H1 (cell line): ENCODE data around the gene TRMT10B. TPM values are rescaled to one million over a fixed set of nuclear protein-coding genes. Genes with fewer than 3 reads are reported as not detected.
A peak's percentile ranks its signal among the peaks of the same experiment; 100 is the strongest.

Experiments
- CTCF ChIA-PET: fragments of 300-600 bp; sonication (Branson Sonifier 250); formaldehyde crosslinking; loops from one replicate; lab custom pipeline; 2021; ENCODE audit not compliant: partially characterized antibody; lab: Charles Lee
- POLR2A ChIA-PET: fragments of 300-600 bp; sonication (Branson Sonifier 250); formaldehyde crosslinking; loops from one replicate; lab custom pipeline; 2021; ENCODE audit warnings: inconsistent platforms; ENCODE audit not compliant: partially characterized antibody; lab: Charles Lee
- DNase-seq, 2 experiments: peaks; one replicate each; pipeline versions ENCODE4 v3.0.0 to v3.0.0-alpha.2; 2010 to 2022; ENCODE audit warnings: low spot score in 2 of 2, low read depth in 1 of 2, mixed read lengths in 1 of 2
- FAIRE-seq: peaks from 2 replicates; lab custom pipeline; 2011; peaks lifted over from hg19 to GRCh38; lab: Jason Lieb, UNC
- H2AFZ ChIP-seq: 2 replicates; pipeline ENCODE4 v1.8.1; 2012; ENCODE audit warnings: low read length, inconsistent platforms
- H2AK5ac ChIP-seq: 2 replicates; pipeline ENCODE4 v1.6.1; 2013; ENCODE audit warnings: low read depth, low read length
- H2BK120ac ChIP-seq: replicated peaks from 2 replicates; pipeline ENCODE3; 2013; ENCODE audit warnings: low read depth, low read length, inconsistent platforms
- H2BK12ac ChIP-seq: 2 replicates; pipeline ENCODE4 v1.6.1; 2013; ENCODE audit warnings: low read depth, low read length
- H2BK15ac ChIP-seq: 2 replicates; pipeline ENCODE4 v1.6.1; 2013; ENCODE audit warnings: low read length
- H2BK20ac ChIP-seq: 2 replicates; pipeline ENCODE4 v1.6.1; 2013; ENCODE audit warnings: low read length
- H2BK5ac ChIP-seq: 2 replicates; pipeline ENCODE4 v1.6.1; 2013; ENCODE audit warnings: low read depth, low read length
- H3K14ac ChIP-seq: 2 replicates; pipeline ENCODE4 v1.6.1; 2013; ENCODE audit warnings: inconsistent platforms; ENCODE audit not compliant: insufficient read length
- H3K18ac ChIP-seq: 2 replicates; pipeline ENCODE4 v1.6.1; 2013; ENCODE audit warnings: low read length; ENCODE audit errors: extremely low read depth
- H3K23ac ChIP-seq: 2 replicates; pipeline ENCODE4 v1.6.1; 2013; ENCODE audit warnings: inconsistent platforms; ENCODE audit not compliant: insufficient read length
- H3K23me2 ChIP-seq: 2 replicates; pipeline ENCODE4 v1.6.1; 2013; ENCODE audit warnings: low read depth, low read length
- H3K27ac ChIP-seq: 2 replicates; pipeline ENCODE4 v1.6.1; 2011; ENCODE audit warnings: low read depth, low read length, inconsistent platforms
- H3K27me3 ChIP-seq, 4 experiments: replicated peaks in 1 of 4; 1 replicate in 1 of 4; 2 replicates in 3 of 4; pipeline versions ENCODE4 v1.6.1 to v1.8.1; 2011 to 2013; ENCODE audit warnings: low read length in 3 of 4, mild to moderate bottlenecking in 3 of 4, inconsistent platforms in 2 of 4, mixed read lengths in 2 of 4, moderate library complexity in 1 of 4; ENCODE audit not compliant: control insufficient read depth in 3 of 4, insufficient read depth in 3 of 4; ENCODE audit errors: extremely low read depth in 1 of 4
- H3K36me3 ChIP-seq, 4 experiments: 2 replicates each; pipeline versions ENCODE4 v1.6.1 to v1.8.1; 2011 to 2013; ENCODE audit warnings: mild to moderate bottlenecking in 4 of 4, low read length in 3 of 4, moderate library complexity in 2 of 4, control low read depth in 1 of 4, inconsistent platforms in 1 of 4; ENCODE audit not compliant: insufficient read depth in 4 of 4, control insufficient read depth in 2 of 4
- H3K4ac ChIP-seq: replicated peaks from 2 replicates; pipeline ENCODE3; 2013; ENCODE audit warnings: low read length, low read depth, mixed read lengths, inconsistent platforms; ENCODE audit not compliant: insufficient read length
- H3K4me1 ChIP-seq, 4 experiments: replicated peaks in 1 of 4; 1 replicate in 1 of 4; 2 replicates in 3 of 4; pipeline versions ENCODE4 v1.6.1 to v1.8.1; 2011 to 2013; ENCODE audit warnings: low read length in 3 of 4, inconsistent platforms in 2 of 4, mixed read lengths in 1 of 4; ENCODE audit not compliant: insufficient read depth in 4 of 4, control insufficient read depth in 3 of 4
- H3K4me2 ChIP-seq, 2 experiments: 2 replicates each; pipeline versions ENCODE4 v1.6.1 to v1.8.1; 2011 to 2013; ENCODE audit warnings: low read depth in 2 of 2, low read length in 2 of 2, control low read depth in 1 of 2, inconsistent platforms in 1 of 2, mild to moderate bottlenecking in 1 of 2; ENCODE audit not compliant: insufficient read depth in 1 of 2
- H3K4me3 ChIP-seq, 4 experiments: fragments of 200-600, 300-600 bp in 1 of 4; sonication (generic), shearing (Covaris generic), sonication (Bioruptor Twin) in 1 of 4; 2 replicates each; pipeline versions ENCODE4 v1.5.1 to v1.8.1; 2011 to 2016; ENCODE audit warnings: low read length in 4 of 4, low read depth in 3 of 4, control low read depth in 2 of 4, inconsistent platforms in 2 of 4, mild to moderate bottlenecking in 2 of 4, mixed read lengths in 1 of 4, moderate library complexity in 1 of 4; ENCODE audit not compliant: insufficient read depth in 2 of 4; ENCODE audit errors: extremely low read depth in 1 of 4
- H3K56ac ChIP-seq: replicated peaks from 2 replicates; pipeline ENCODE3; 2013; ENCODE audit warnings: low read depth, mild to moderate bottlenecking, mixed read lengths, low read length, inconsistent platforms; ENCODE audit not compliant: insufficient read length
- H3K79me1 ChIP-seq: 2 replicates; pipeline ENCODE4 v1.6.1; 2013; ENCODE audit warnings: low read depth, low read length, control low read depth
- H3K79me2 ChIP-seq, 2 experiments: 2 replicates each; pipeline versions ENCODE4 v1.6.1 to v1.8.1; 2012 to 2013; ENCODE audit warnings: low read length in 2 of 2, mild to moderate bottlenecking in 2 of 2, inconsistent platforms in 1 of 2; ENCODE audit not compliant: insufficient read depth in 2 of 2, control insufficient read depth in 1 of 2
- H3K9ac ChIP-seq, 4 experiments: replicated peaks in 1 of 4; 1 replicate in 1 of 4; 2 replicates in 3 of 4; pipeline versions ENCODE4 v1.6.1 to v1.8.1; 2011 to 2013; ENCODE audit warnings: low read depth in 3 of 4, low read length in 3 of 4, control low read depth in 2 of 4, mild to moderate bottlenecking in 2 of 4, moderate library complexity in 2 of 4, inconsistent platforms in 1 of 4; ENCODE audit errors: extremely low read depth in 1 of 4
- H3K9me3 ChIP-seq, 2 experiments: 2 replicates each; pipeline versions ENCODE4 v1.6.1 to v1.8.1; 2012 to 2013; ENCODE audit warnings: mild to moderate bottlenecking in 2 of 2, moderate library complexity in 2 of 2, control low read depth in 1 of 2, inconsistent platforms in 1 of 2, low read depth in 1 of 2, low read length in 1 of 2, mixed read lengths in 1 of 2; ENCODE audit not compliant: insufficient read depth in 2 of 2
- H4K20me1 ChIP-seq, 2 experiments: replicated peaks in 1 of 2; 2 replicates each; pipeline versions ENCODE3 to v1.8.1; 2011 to 2013; ENCODE audit warnings: inconsistent platforms in 2 of 2, low read length in 2 of 2, mild to moderate bottlenecking in 1 of 2; ENCODE audit not compliant: insufficient read depth in 2 of 2, control insufficient read depth in 1 of 2
- H4K5ac ChIP-seq: 2 replicates; pipeline ENCODE4 v1.6.1; 2013; ENCODE audit warnings: low read length, low read depth, mixed read lengths, inconsistent platforms; ENCODE audit not compliant: insufficient read length
- H4K8ac ChIP-seq: 2 replicates; pipeline ENCODE4 v1.8.0; 2013; ENCODE audit warnings: mild to moderate bottlenecking, moderate library complexity, low read length, inconsistent platforms; ENCODE audit not compliant: insufficient read depth; ENCODE audit errors: extremely low read depth
- H4K91ac ChIP-seq: replicated peaks from 2 replicates; pipeline ENCODE3; 2013; ENCODE audit warnings: low read length, mixed read lengths, inconsistent platforms; ENCODE audit not compliant: insufficient read length
- JUN ChIP-seq: IDR thresholded peaks from 2 replicates; pipeline ENCODE4 v1.6.1; 2011; ENCODE audit warnings: low read depth, mild to moderate bottlenecking, improper control_type of control experiment, low read length
- SRF ChIP-seq: IDR thresholded peaks from 2 replicates; pipeline ENCODE4 v1.6.1; 2011; ENCODE audit warnings: mild to moderate bottlenecking, low read depth, low read length, moderate library complexity
- TEAD4 ChIP-seq: IDR thresholded peaks from 2 replicates; pipeline ENCODE4 v1.6.1; 2012; ENCODE audit warnings: low read depth, low read length, inconsistent platforms, mixed read lengths
- YY1 ChIP-seq: IDR thresholded peaks from 2 replicates; pipeline ENCODE4 v1.6.1; 2011; ENCODE audit warnings: low read depth, mild to moderate bottlenecking, low read length
- WGBS, 2 experiments: shearing (Covaris generic) in 1 of 2; methylation state at CpG; one replicate each; pipeline versions ENCODE4 v1.1.6 to v1.1.7; 2013 to 2015; ENCODE audit warnings: low lambda C conversion rate in 2 of 2, mixed read lengths in 2 of 2, inconsistent platforms in 1 of 2, low coverage in 1 of 2, missing lambda C conversion rate in 1 of 2; ENCODE audit not compliant: insufficient replicate concordance in 2 of 2, insufficient coverage in 1 of 2, insufficient read length in 1 of 2; ENCODE audit errors: extremely low coverage in 1 of 2, missing lambda C conversion rate in 1 of 2; 5-methylcytosine and 5-hydroxymethylcytosine counted together
- polyA plus RNA-seq, 7 experiments: library from polyadenylated mRNA; depleted of rRNA in 3 of 7; stranded (reverse) in 5 of 7; unstranded in 2 of 7; fragments of >200 nt in 5 of 7; fragments of 200-250 nt in 2 of 7; gene quantifications; 1 replicate in 5 of 7; 2 replicates in 1 of 7; 4 replicates in 1 of 7; pipeline versions ENCODE4 v1.2.1 to v1.2.3, GENCODE V29; 2011 to 2013; ENCODE audit warnings: missing spikeins in 2 of 7, mixed read lengths in 2 of 7
- total RNA-seq: library from RNA; stranded (reverse); fragmentation: NEBNext Ultra II Directional; extraction: Animal tissue kit (Norgen Biotek cat#: 25700); gene quantifications from 2 replicates; pipeline ENCODE4 v1.2.1, GENCODE V29; 2021
- TF ChIP-seq, protein P1 (sequence below), 3 experiments: IDR thresholded peaks; 1 replicate in 2 of 3; 2 replicates in 1 of 3; pipeline versions ENCODE4 v1.5.1 to v1.6.1; 2011; ENCODE audit warnings: low read length in 3 of 3, mild to moderate bottlenecking in 3 of 3, inconsistent platforms in 2 of 3, low read depth in 1 of 3, moderate library complexity in 1 of 3; ENCODE audit not compliant: insufficient read depth in 1 of 3; ENCODE audit errors: control extremely low read depth in 1 of 3

TRMT10B gene
- total and polyA plus RNA-seq, 2 of the 8 experiments (the other 6 are each of a cell fraction or from before 2014, with no cell fraction given), result 2.4 to 4.5 TPM

DNA sequence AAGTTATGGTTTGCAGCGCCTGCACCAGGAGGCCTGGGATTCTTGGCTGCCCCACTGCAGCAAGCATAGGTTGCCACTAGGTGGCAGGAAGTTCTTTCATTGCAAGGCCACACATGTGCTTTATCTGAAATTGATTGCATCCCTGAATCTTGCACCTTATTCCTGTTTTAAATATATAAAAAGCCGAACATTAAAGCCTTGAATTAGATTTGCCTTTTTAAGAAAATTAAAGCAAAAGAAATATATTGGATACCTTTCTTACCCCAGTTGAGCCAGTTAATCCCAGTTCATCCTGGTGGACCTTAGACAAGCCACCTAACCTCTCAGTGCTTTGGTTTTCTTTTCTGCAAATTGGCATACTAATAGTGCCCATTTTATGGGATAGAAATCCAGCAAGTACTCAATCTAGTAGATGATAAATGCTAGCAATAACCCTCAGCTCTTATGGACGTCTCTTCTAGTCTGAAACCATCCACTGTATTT is 6.3 kb upstream of the TRMT10B start:
- 47% methylated on average over 3 of the region's 3 CpGs; no CpG with 5 or more reads in 1 of the 2 experiments for WGBS, 2 experiments
- Histone ChIP-seq H3K36me3 (no peaks in the 10 kb centered on the region), H3K4me2 (no peak overlapping the region), H2AK5ac (no peak overlapping the region), H3K4me3 (no peak overlapping the region), H2AFZ (no peak overlapping the region; the same call in 1 of the 2 replicates), H3K9ac (no peak overlapping the region), H3K79me1 (no peaks in the 10 kb centered on the region), H3K9me3 (no peaks in the 10 kb centered on the region), H4K8ac (no peak overlapping the region), H3K14ac (no peak overlapping the region), H2BK20ac (no peak overlapping the region), H3K56ac (no peak overlapping the region), H2BK12ac (no peak overlapping the region), H2BK5ac (no peak overlapping the region), H4K20me1 (no peaks in the 10 kb centered on the region), H4K91ac (no peak overlapping the region), H3K18ac (no peak overlapping the region), H4K5ac (no peak overlapping the region), H3K23me2 (no peaks in the 10 kb centered on the region), H3K27me3 (no peaks in the 10 kb centered on the region), H2BK15ac (no peak overlapping the region), H3K4ac (no peak overlapping the region), H3K4me1 (no peaks in the 10 kb centered on the region), H3K23ac (no peak overlapping the region), H3K79me2 (no peaks in the 10 kb centered on the region), H2BK120ac (no peak overlapping the region), H3K27ac (no peak overlapping the region)
- CTCF ChIA-PET, result interaction anchor here (0.9 to 2.0 kb wide), 10 partner anchors 13 to 314 kb away, joined by 3 to 10 read pairs (median 4); no protein-coding TSS in a partner anchor
- POLR2A ChIA-PET, result interaction anchor here (1.5 kb wide), 1 partner anchor 37 kb away, joined by 9 read pairs; the partner anchor contains the start of gene EXOSC3
- DNase-seq (peak in 1 of 2 experiments; percentile 70), FAIRE-seq (peak; percentile 45)
- TF ChIP-seq JUN, result no peak
- TF ChIP-seq SRF, result no peak
- no peak for TF ChIP-seq TEAD4
- no peak for TF ChIP-seq YY1
- TF ChIP-seq, protein P1, sequence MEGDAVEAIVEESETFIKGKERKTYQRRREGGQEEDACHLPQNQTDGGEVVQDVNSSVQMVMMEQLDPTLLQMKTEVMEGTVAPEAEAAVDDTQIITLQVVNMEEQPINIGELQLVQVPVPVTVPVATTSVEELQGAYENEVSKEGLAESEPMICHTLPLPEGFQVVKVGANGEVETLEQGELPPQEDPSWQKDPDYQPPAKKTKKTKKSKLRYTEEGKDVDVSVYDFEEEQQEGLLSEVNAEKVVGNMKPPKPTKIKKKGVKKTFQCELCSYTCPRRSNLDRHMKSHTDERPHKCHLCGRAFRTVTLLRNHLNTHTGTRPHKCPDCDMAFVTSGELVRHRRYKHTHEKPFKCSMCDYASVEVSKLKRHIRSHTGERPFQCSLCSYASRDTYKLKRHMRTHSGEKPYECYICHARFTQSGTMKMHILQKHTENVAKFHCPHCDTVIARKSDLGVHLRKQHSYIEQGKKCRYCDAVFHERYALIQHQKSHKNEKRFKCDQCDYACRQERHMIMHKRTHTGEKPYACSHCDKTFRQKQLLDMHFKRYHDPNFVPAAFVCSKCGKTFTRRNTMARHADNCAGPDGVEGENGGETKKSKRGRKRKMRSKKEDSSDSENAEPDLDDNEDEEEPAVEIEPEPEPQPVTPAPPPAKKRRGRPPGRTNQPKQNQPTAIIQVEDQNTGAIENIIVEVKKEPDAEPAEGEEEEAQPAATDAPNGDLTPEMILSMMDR (IDR thresholded peaks at IDR 0.05; ENCODE audit: control extremely low read depth in 1 of 3, insufficient read depth in 1 of 3, low read depth in 1 of 3, low read length in 3 of 3), result peak; percentile 84 to 92 (median 84)
